MM.1S (cell line): ENCODE results near the gene NLRP12.

Experiments used
- DNase-seq: peaks from one replicate; pipeline ENCODE4 v3.0.0-alpha.2; 2015
- H2AFZ ChIP-seq: fragments of 300-600 bp; sonication (generic); 2 replicates; pipeline ENCODE4 v1.6.0; 2016; ENCODE audit warnings: antibody characterized with exemption, low read length
- H3F3A ChIP-seq: fragments of 300-600 bp; sonication (generic); 2 replicates; pipeline ENCODE4 v1.6.1; 2016; ENCODE audit warnings: mild to moderate bottlenecking, antibody characterized with exemption, low read length, moderate library complexity, mixed read lengths; ENCODE audit not compliant: insufficient read depth
- H3K27ac ChIP-seq: fragments of 300-600 bp; sonication (generic); 2 replicates; pipeline ENCODE4 v1.5.1; 2016; ENCODE audit warnings: mild to moderate bottlenecking, low read length
- H3K27me3 ChIP-seq: fragments of 300-600 bp; sonication (generic); replicated peaks from 2 replicates; pipeline ENCODE4 v1.6.0; 2016; ENCODE audit warnings: low read length; ENCODE audit not compliant: insufficient read depth
- H3K36me3 ChIP-seq: fragments of 300-600 bp; sonication (generic); replicated peaks from 2 replicates; pipeline ENCODE4 v1.6.1; 2016; ENCODE audit warnings: mild to moderate bottlenecking, low read length, mixed read lengths; ENCODE audit not compliant: insufficient read depth
- H3K4me1 ChIP-seq: fragments of 300-600 bp; sonication (generic); 2 replicates; pipeline ENCODE4 v1.6.1; 2016; ENCODE audit warnings: low read length, mixed read lengths
- H3K4me2 ChIP-seq: fragments of 300-600 bp; sonication (generic); 2 replicates; pipeline ENCODE4 v1.6.0; 2016; ENCODE audit warnings: low read depth, low read length
- H3K4me3 ChIP-seq: fragments of 300-600 bp; sonication (generic); 2 replicates; pipeline ENCODE4 v1.5.1; 2016; ENCODE audit warnings: low read length, mixed read lengths
- H3K79me2 ChIP-seq: fragments of 300-600 bp; sonication (generic); 2 replicates; pipeline ENCODE4 v1.6.1; 2016; ENCODE audit warnings: mixed run types, low read length, mixed read lengths
- H3K9ac ChIP-seq: fragments of 300-600 bp; sonication (generic); 2 replicates; pipeline ENCODE4 v1.6.1; 2016; ENCODE audit warnings: low read length, mixed read lengths
- H3K9me2 ChIP-seq: fragments of 300-600 bp; sonication (generic); replicated peaks from 2 replicates; pipeline ENCODE4 v1.6.1; 2016; ENCODE audit warnings: mild to moderate bottlenecking, low read length, mixed read lengths; ENCODE audit not compliant: insufficient read depth
- H3K9me3 ChIP-seq: fragments of 300-600 bp; sonication (generic); replicated peaks from 2 replicates; pipeline ENCODE4 v1.6.1; 2016; ENCODE audit warnings: mild to moderate bottlenecking, low read length, mixed read lengths; ENCODE audit not compliant: insufficient read depth
- H4K20me1 ChIP-seq: fragments of 300-600 bp; sonication (generic); 2 replicates; pipeline ENCODE4 v1.6.1; 2016; ENCODE audit warnings: mild to moderate bottlenecking, low read length, moderate library complexity, mixed read lengths; ENCODE audit not compliant: insufficient read depth
- EZH2 ChIP-seq: fragments of 300-600 bp; sonication (generic); optimal IDR thresholded peaks from 2 replicates; pipeline ENCODE3; 2017; ENCODE audit warnings: low read depth, mild to moderate bottlenecking, antibody characterized with exemption, low read length, mixed read lengths
- EZH2phosphoT487 ChIP-seq: fragments of 300-600 bp; sonication (generic); IDR thresholded peaks from 2 replicates; pipeline ENCODE4 v1.6.1; 2018; ENCODE audit warnings: antibody characterized with exemption, low read length
- TF ChIP-seq, protein P1 (sequence below): fragments of 300-600 bp; sonication (generic); IDR thresholded peaks from 2 replicates; pipeline ENCODE4 v1.5.1; 2016; ENCODE audit warnings: antibody characterized with exemption, low read length, mixed read lengths

NLRP12 gene

DNA sequence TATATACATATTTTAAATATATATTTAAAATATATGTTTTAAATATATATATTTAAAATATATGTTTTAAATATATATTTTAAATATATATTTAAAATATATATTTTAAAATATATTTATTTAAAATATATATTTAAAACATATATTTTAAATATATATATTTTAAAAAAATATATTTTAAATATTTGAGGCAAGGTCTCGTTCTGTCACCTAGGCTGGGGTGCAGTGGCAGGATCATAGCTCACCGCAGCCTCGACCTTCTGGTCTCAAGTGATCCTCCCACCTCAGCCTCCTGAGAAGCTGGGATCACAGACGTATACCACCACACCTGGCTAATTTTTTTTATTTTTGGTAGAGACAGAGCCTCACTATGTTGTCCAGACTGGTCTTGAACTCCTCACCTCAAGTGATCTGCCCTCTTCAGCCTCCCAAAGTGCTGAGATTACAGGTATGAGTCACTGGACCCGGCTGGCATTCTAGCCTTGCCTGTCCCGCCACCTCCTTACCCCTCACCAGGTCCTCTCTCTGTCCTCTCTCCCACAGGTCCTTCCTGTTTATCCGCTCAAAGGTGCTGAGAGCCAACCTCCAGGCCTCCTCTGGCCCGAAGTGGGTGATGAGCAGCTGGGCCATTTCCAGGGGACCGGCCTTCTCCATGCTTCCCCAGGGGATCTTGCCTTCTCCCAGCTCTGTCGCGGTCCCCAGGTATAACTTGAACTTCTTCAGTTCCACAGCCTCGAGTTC, 564 bp downstream of the NLRP12 start:
- H4K20me1 ChIP-seq = no peaks in the 10 kb centered on the region
- DNase-seq = no peak

DNA sequence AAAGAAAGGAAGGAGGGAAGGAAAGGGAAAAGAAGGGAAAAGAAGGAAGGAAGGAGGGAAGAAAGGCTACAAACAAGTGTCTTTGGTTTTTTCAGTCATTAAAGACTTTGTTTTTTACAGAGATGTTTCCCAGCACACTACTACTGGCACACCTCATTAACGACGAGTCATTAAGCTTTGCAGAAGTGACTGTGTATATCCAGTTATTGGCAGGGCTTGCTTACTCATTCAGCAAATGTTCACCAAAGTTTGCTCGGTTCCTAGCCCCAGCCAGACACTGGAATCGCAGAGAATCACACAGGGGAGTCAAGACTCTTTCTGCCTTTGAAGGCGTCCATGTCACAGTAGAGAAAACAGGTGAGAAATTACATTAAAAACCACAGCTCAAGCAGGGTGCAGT, 4.3 kb downstream of the NLRP12 start:
- Histone ChIP-seq H3K27me3 (peaks cover 6% of the 10 kb centered on the region), H3K9ac (no peak overlapping the region), H3K4me2 (no peak overlapping the region), H3K9me2 (no peaks in the 10 kb centered on the region), H3K9me3 (no peaks in the 10 kb centered on the region), H3F3A (no peaks in the 10 kb centered on the region), H3K36me3 (no peaks in the 10 kb centered on the region), H3K79me2 (no peaks in the 10 kb centered on the region), H2AFZ (no peak overlapping the region), H3K4me1 (no peaks in the 10 kb centered on the region), H4K20me1 (no peaks in the 10 kb centered on the region), H3K27ac (no peak overlapping the region), H3K4me3 (no peak overlapping the region)
- no peak for TF ChIP-seq EZH2
- TF ChIP-seq EZH2phosphoT487 = no peak
- TF ChIP-seq, protein P1, sequence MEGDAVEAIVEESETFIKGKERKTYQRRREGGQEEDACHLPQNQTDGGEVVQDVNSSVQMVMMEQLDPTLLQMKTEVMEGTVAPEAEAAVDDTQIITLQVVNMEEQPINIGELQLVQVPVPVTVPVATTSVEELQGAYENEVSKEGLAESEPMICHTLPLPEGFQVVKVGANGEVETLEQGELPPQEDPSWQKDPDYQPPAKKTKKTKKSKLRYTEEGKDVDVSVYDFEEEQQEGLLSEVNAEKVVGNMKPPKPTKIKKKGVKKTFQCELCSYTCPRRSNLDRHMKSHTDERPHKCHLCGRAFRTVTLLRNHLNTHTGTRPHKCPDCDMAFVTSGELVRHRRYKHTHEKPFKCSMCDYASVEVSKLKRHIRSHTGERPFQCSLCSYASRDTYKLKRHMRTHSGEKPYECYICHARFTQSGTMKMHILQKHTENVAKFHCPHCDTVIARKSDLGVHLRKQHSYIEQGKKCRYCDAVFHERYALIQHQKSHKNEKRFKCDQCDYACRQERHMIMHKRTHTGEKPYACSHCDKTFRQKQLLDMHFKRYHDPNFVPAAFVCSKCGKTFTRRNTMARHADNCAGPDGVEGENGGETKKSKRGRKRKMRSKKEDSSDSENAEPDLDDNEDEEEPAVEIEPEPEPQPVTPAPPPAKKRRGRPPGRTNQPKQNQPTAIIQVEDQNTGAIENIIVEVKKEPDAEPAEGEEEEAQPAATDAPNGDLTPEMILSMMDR = no peak
- DNase-seq = no peak

More for the DNA sequence above, 564 bp downstream of the NLRP12 start:
- no peak overlapping the region for H3K4me3 ChIP-seq
- no peaks in the 10 kb centered on the region for H3K4me1 ChIP-seq
- no peak overlapping the region for H2AFZ ChIP-seq
- peaks cover 6% of the 10 kb centered on the region for H3K27me3 ChIP-seq
- H3K27ac ChIP-seq = no peak overlapping the region
- no peaks in the 10 kb centered on the region for H3F3A ChIP-seq
- H3K9me2 ChIP-seq = no peaks in the 10 kb centered on the region
- H3K36me3 ChIP-seq = no peaks in the 10 kb centered on the region
- TF ChIP-seq EZH2phosphoT487 = no peak
- TF ChIP-seq EZH2 = no peak
- TF ChIP-seq, protein P1 = no peak
- no peak overlapping the region for H3K4me2 ChIP-seq
- H3K9me3 ChIP-seq = no peaks in the 10 kb centered on the region
- H3K79me2 ChIP-seq = no peaks in the 10 kb centered on the region
- no peak overlapping the region for H3K9ac ChIP-seq

DNA sequence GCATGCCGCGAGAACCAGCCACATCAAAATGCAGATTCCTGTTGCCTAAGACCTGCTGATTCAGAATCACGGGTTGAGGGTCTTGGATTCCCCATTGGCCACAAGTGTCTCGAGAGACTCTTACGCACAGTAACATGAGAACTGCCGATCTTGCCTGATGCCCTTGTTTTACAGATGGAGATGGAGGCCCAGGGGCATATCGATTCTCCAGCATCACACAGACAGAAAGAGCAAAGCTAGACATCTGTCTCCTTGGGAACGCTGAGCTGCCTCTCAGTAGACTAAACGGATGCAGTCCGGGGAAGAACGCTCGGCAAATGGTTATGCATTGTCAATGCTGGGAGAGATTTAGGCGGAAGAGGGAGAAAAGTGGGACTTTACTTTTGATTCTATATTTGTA, 5.4 kb downstream of the NLRP12 start:
- H3K9me3 ChIP-seq = no peaks in the 10 kb centered on the region
- no peaks in the 10 kb centered on the region for H4K20me1 ChIP-seq
- H3K36me3 ChIP-seq = no peaks in the 10 kb centered on the region
- H3F3A ChIP-seq = no peaks in the 10 kb centered on the region
- no peak overlapping the region for H3K4me3 ChIP-seq
- no peak for DNase-seq
- TF ChIP-seq, protein P1 = no peak
- TF ChIP-seq EZH2 = no peak
- no peak for TF ChIP-seq EZH2phosphoT487
- no peaks in the 10 kb centered on the region for H3K4me1 ChIP-seq
- H3K79me2 ChIP-seq = no peaks in the 10 kb centered on the region
- H2AFZ ChIP-seq = no peak overlapping the region
- H3K27ac ChIP-seq = no peak overlapping the region
- peaks cover 3% of the 10 kb centered on the region for H3K27me3 ChIP-seq
- no peaks in the 10 kb centered on the region for H3K9me2 ChIP-seq
- no peak overlapping the region for H3K9ac ChIP-seq
- no peak overlapping the region for H3K4me2 ChIP-seq
